HG03521 (cell line): Measurements from ENCODE around the gene ZC3H12D.
"Not testable (repeated sequence)": the region's sequence is repeated elsewhere in the genome, so short reads cannot be mapped to it uniquely, and the experiment has no call there.

Source experiments
- ATAC-seq: cut with Tn5 transposase; IDR thresholded peaks from one replicate; pipeline ENCODE4 v1.9.1; 2021; ENCODE audit warnings: mild to moderate bottlenecking, moderate library complexity; ENCODE audit not compliant: unreplicated experiment

ZC3H12D gene

DNA sequence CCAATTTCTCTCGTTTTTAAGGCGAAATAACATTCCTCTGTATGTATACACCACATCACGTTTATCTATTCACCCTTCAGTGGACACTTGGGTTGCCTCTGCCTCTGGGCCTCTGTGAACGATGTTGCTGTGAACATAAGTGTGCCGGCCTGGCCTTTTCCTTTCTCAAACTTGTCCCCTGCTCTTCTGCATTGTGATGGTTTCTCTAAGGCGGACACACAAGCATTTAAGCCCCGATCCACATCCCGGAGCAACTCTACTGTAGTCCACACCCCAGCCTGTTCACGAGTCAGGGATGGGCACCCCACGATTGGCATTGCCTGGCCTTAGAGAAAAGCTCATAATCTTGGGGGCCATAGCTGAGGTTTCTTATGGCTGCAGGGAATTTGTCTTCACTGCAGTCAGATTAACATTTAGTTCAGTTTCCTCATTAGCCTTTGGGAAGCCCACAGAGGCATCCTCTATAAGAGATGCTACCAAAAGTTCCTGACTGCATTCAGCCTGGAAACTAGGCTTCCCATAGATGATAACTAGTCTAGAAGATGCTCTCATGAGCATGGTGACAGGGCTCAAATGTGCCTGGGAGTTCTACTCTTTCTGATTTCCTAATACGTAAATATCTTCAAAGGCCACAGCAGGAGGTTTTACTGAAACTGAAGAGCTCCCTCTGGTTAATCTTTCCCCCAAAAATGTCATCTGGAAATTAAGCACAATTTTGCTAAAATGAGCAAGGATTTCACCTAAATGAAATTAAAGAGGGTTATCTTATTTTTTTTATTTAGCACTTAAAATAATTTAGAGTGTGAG is 762 bp downstream of the ZC3H12D start:
- no peak for ATAC-seq

DNA sequence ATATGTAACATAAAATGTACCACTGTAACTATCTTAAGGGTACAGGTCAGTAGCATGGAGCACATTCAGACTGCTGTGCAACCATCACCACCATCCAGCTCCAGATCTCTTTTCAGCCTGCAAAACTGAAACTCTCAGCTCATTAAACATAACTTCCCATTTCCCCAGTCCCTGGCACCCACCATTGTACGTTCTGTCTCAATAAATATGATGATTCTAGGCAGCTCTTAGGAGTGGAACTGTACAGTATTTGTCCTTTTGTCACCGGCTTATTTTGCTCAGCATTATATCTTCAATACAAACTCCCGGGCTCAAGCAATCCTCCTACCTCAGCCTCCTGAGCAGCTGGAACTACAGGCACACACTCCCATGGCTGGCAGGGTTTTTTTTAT is 1.5 kb downstream of the ZC3H12D start:
- ATAC-seq, result no peak

DNA sequence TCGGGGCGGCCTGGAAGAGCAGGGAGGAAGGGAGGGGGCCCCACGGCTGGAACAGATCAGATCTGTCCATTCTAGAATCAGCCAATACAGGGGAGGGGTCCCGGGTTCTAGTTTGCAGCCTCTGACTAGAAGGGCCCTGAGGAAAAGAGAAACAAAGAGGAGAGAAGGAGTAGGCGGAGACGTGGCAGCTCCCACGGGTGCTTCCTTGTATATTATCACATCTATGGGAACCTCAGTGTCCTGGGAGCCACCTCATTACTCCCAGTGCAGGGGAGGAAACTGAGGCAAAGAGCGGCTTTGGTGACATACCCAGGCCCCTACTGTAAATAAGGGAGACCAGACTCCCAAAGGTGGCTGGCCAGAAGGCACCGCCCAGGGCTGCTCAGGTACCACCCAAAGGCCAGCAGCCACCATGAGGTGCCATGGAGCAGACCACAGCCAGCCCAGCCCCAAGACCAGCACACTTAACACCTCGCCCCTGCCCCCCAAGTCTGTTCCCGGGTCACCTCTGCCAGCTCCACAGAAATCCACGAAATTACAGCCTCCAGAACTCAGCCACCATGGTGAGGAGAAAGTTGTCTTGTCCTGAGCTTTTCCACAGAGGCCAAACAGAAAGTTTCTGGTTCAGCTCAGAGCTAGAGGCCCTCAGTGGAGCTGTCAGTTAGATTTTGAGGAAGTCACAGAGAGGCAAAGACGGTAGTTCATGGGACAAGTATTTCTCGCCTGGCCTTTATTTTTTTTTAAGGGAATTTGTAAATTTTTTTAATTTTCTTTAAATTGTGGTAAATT is 2.1 kb downstream of the ZC3H12D start:
- no peak for ATAC-seq

GRCh38 chr6:149480502-149481280 is 4.1 kb downstream of the ZC3H12D start:
- ATAC-seq, result no peak

DNA sequence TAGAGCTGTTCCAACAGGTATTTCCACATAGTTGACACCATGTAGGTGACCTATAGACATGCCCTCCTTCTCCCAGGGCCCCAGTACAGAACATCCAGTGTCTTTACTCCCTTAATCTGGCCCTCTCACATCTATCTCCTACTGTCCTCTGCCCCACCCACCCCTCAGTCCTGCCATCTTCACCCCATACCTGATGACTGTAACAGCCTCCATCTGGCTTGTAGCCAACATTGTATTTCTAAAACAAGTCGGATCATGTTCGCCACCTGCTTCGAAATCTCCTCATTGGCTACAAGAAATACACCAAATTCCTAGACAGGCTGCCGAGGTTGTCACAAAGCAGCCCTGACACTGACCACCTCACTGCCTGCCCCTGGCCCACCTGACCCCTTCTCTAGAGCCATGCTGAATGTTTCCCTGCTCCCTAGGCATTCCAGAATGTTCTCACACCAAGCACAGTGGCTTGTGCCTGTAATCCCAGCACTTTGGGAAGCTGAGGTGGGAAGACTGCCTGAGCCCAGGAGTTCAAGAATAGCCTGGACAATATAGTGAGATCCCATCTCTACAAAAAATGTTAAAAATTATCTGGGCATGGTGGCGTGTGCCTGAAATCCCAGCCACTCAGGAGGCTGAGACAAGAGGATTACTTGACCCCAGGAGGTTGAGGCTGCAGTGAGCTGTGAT is 6.0 kb downstream of the ZC3H12D start:
- ATAC-seq, result no peak

- no peak for ATAC-seq
Observed at GRCh38 chr6:149477544-149477943, 7.3 kb downstream of the ZC3H12D start.

GRCh38 chr6:149476789-149477455 is 7.9 kb downstream of the ZC3H12D start:
- no peak for ATAC-seq

DNA sequence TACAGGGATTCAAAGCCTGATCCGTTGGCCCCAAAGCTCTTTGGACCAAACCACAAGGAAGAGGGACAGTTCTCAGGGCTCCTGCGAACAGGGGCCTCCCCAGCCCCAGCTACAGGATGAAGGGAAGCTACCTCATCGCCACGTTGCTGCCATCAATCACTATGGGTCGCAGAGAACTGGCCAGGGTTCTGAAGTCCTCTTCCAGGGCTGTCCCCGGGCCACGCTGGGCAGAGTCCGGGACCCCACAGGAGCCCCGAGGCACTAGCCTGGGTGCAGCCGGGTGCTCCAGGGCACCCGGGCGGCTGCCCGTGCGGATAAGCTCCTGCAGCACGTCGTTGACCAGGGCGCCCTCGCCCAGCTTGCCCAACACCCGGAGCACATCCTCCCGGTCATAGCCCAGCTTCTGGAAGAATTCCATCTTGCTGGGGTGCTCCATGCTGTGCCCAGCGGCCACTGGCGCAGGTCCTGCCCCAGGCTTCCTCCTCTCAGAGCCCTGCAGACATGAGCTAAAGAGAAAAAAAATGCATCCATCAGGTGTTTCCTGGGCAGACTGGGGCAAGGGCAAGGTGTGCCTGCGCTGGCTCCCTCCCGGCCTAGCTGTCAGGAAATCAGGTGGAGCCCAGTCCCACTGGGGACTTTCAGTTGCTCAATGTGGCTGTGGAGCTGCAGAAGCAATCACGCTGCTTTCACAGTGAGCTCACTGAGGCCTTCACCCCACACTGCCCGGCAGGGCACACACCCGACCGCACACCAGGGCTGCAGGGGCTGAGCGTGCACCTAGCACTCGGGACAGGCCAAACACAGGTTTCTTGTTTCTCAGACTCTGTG is 10.5 kb downstream of the ZC3H12D start:
- ATAC-seq, result no peak

DNA sequence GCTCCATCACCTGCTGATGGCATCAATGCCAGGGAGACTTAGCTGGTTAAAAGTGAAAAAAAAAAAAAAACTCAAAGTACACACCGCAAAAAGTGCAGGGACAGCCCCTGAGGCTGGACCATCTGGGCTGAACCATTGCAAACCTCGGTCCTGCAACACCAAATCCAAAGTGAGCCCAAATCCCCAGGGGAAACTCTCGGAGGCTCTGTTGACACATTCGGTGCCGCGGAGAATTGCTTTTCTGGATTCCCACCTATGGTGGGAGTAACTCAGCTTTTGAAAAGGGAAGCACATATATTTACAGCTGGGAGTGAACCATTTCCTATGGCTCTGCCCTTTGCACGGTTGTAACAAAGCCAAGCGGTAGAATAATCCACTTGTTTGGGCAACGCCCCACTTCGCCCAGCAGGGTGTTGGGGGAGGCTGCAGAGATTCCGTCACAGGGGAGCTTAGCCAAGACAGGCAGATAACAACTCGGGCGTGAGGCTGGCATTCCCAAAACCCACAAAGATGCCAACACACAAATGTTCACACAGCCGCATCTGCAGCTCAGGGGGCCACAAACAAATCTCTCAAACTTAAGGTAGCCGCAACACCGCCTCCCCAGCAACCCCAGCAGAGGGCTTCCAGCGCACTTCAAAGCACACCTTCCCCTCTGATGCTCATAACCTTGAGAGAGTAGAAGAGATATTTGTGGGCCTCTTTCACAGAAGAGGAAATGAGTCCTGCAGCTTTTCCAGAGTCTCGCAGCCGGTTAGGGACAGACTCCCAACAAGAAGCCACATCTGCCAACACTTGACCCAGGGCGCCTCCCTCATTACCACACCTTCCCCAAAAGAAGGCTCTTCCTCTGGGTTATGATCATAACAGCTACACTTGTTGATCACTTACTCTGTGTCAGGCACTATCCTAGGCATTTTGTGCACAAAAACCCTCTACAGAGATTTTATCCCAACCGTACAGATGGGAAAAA is 11.4 kb downstream of the ZC3H12D start:
- ATAC-seq, result no peak

GRCh38 chr6:149472241-149472640 is 12.6 kb downstream of the ZC3H12D start:
- ATAC-seq, result no peak

DNA sequence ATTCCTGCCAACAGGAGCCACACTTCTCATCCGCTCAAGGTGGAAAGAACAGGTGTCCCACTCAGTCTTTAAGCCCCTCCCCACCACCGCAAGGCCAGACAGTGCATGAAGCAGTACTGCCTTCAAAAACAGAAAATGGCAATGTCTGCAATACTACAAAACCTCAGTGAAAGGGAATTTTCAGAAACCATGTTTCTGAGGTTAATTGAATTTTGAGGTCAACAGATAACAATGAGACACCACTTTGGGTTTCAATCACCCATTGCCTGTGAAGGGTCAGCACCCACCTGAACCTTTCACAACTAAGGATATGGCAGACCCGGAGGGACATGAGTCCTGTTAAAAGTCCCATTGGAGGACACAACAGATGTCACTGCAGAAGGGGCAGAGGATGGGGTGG is 13.0 kb downstream of the ZC3H12D start:
- no peak for ATAC-seq

DNA sequence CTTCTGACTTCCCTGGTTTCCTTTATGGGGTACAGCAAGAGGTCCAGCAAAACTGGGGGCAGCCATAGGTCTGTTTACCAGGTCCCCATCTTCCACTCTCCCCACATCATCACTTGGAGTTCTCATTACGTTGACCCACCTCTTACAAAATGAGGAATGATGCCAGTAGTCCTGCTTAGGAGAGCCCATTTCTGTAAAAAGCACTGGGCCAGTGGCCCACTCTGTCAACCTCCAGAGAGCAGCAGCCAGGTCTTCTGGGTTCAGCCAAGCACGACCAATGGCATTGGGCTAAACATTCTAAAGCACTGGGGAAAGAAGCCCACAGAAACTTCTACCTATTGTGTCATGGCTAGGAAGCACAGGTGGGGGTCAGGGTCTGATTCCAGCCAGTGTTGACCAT is 13.9 kb downstream of the ZC3H12D start:
- ATAC-seq, result no peak

- peak; percentile 2 for ATAC-seq
Observed at GRCh38 chr6:149468179-149468578, 16.6 kb downstream of the ZC3H12D start.

DNA sequence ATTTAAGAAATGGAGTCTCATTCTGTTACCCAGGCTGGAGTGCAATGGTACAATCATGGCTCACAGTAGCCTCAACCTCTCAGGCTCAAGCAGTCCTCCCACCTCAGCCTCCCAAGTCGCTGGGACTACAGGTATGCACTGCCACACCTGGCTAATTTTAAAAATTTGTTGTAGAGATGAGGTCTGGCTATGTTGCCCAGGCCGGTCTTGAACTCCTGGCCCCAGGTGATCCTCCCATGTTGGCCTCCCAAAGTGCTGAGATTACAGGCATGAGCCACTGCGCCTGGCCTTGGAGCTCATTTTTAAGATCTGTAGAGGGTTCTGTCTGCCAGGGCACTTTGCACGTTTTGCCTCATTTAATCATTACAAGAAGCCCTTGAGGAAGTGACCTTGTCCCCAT is 17.5 kb downstream of the ZC3H12D start:
- ATAC-seq, result no peak

DNA sequence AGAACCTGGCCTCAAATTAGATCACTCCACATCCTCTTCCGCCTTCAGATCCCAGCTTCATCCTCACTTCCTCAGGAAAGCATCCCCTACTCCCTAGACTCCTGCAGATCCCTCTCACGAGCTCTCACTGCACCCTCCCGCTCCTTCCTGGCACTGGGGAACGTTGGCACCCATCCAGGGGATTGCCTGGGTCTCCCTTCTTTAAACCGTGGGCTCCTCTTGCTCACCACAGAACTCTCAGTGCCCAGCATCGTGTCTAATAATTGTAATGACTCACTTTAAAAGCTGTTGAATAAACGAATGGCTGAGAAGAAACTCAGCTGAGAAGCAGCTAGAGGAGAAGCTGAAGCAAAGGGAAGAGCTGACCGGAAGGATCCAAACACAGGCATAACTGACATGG is 20.4 kb downstream of the ZC3H12D start:
- no peak for ATAC-seq

- ATAC-seq, result no peak
Observed at GRCh38 chr6:149463781-149464180, 21.0 kb downstream of the ZC3H12D start.

DNA sequence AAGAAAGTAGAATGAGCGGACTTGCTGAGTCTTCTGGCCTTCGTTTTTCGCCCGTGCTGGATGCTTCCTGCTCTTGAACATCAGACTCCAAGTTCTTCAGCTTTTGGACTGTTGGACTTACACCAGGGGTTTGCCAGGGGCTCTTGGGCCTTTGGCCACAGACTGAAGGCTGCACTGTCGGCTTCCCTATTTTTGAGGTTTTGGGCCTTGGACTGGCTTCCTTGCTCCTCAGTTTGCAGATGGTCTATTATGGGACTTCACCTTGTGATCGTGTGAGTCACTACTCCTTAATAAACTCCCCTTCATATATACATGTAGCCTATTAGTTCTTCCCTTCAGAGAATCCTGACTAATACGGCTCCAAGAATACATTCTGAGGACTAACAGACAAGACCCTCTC is 22.1 kb downstream of the ZC3H12D start:
- ATAC-seq, result not testable (repeated sequence)

GRCh38 chr6:149461670-149462069 is 23.1 kb downstream of the ZC3H12D start:
- ATAC-seq, result no peak
